Psoas muscle (tissue), 8 donors: ENCODE data around the gene DOCK1. TPM values are rescaled to one million over a fixed set of nuclear protein-coding genes. Genes with fewer than 3 reads are reported as not detected.

Experiments
- ATAC-seq, 4 donors: fragments of 200-7000 bp; cut with Tn5 transposase; one replicate each; pipeline ENCODE4 v1.9.1; 2020; ENCODE audit warnings: moderate library complexity in 3 of 4, mild to moderate bottlenecking in 2 of 4
- DNase-seq, 2 donors: peaks; one replicate each; pipeline ENCODE4 v3.0.0-alpha.2; 2020
- H3K27ac ChIP-seq: fragments of 200-600 bp; one replicate; pipeline ENCODE4 v1.8.0; 2022
- H3K27me3 ChIP-seq, 3 donors: fragments of 200-600 bp in 1 of 3; one replicate each; pipeline versions ENCODE4 v1.6.1 to v1.8.0; 2013 to 2022; ENCODE audit warnings: low read length in 2 of 3, mild to moderate bottlenecking in 2 of 3, moderate library complexity in 1 of 3; ENCODE audit not compliant: insufficient read depth in 3 of 3
- H3K36me3 ChIP-seq, 2 donors: fragments of 200-600 bp in 1 of 2; one replicate each; pipeline versions ENCODE4 v1.6.1 to v1.8.0; 2013 to 2022; ENCODE audit warnings: low read depth in 1 of 2, mild to moderate bottlenecking in 1 of 2, moderate library complexity in 1 of 2; ENCODE audit not compliant: insufficient read depth in 1 of 2
- H3K4me1 ChIP-seq: fragments of 200-600 bp; one replicate; pipeline ENCODE4 v1.8.0; 2022
- H3K4me3 ChIP-seq: fragments of 200-600 bp; one replicate; pipeline ENCODE4 v1.8.0; 2022; ENCODE audit warnings: mild to moderate bottlenecking
- H3K9me3 ChIP-seq: fragments of 200-600 bp; one replicate; pipeline ENCODE4 v1.8.0; 2022
- WGBS, 3 donors: extraction: QIAGEN DNeasy Blood & Tissue Kit; methylation state at CpG; one replicate each; pipeline versions ENCODE4 v1.1.6 to v1.1.7; 2013; 5-methylcytosine and 5-hydroxymethylcytosine counted together
- intact Hi-C, 2 donors: fragments of 100-400 bp; cut with DNase I; formaldehyde crosslinking; loops; one replicate each; pipeline versions ENCODE4 v1.11.0 to v1.14.2; 2022
- polyA plus RNA-seq, 3 donors: library from polyadenylated mRNA; stranded (reverse); fragments of 200-250 nt; gene quantifications; one replicate each; pipeline ENCODE4 v1.2.3, GENCODE V29; 2013
- total RNA-seq, 4 donors: library from RNA; stranded (reverse); fragmentation: NEBNext Ultra II Directional in 2 of 4; extraction: Animal tissue kit (Norgen Biotek cat#: 25700) in 2 of 4; gene quantifications; one replicate each; pipeline versions ENCODE4 v1.2.1 to v1.2.4, GENCODE V29; 2021 to 2023
- TF ChIP-seq, protein P1 (sequence below): fragments of 200-600 bp; IDR thresholded peaks from one replicate; pipeline ENCODE4 v1.8.0; 2022; ENCODE audit warnings: antibody characterized with exemption
- donor health status: healthy with polysubstance abuse.
- donor health status: DM: no; HTN: no; CAD: no; lungs with moderate emphysema.
- donor health status: Bipolar disorder and iron deficiency.
- donor health status: healthy.
- donor health status: DM: yes; HTN: yes; CAD: no.
- donor health status: DM: no; HTN: no; CAD: no.
- donor health status: DM: no; HTN: no; CAD: no.
- donor health status: DM: yes; HTN: yes; CAD: no.

Gene DOCK1
- total and polyA plus RNA-seq, 7 donors, result 2.1 to 11.3 (median 5.4) TPM

DNA sequence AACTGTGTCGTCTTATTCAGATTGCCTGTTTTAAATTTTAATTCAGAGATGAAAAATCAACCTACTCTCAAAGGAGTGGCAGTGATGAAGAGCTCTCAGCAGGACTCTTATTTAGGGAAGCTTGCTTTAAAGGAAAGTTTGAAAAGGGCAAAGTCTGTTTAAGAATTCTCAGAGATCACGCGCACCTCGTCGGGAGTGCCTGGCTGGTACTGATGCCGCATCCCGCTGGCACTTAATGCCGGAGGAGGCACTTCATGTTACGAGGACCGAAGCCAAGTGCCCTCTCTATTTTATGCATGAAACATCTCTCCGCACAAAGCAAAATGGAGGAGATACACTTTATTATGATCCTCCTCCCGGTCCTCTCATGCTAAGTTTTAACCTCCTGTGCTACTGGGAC lies 362.2 kb downstream of the DOCK1 start:
- intact Hi-C loops, result no loop called here
- no peak for ATAC-seq
- TF ChIP-seq, protein P1, sequence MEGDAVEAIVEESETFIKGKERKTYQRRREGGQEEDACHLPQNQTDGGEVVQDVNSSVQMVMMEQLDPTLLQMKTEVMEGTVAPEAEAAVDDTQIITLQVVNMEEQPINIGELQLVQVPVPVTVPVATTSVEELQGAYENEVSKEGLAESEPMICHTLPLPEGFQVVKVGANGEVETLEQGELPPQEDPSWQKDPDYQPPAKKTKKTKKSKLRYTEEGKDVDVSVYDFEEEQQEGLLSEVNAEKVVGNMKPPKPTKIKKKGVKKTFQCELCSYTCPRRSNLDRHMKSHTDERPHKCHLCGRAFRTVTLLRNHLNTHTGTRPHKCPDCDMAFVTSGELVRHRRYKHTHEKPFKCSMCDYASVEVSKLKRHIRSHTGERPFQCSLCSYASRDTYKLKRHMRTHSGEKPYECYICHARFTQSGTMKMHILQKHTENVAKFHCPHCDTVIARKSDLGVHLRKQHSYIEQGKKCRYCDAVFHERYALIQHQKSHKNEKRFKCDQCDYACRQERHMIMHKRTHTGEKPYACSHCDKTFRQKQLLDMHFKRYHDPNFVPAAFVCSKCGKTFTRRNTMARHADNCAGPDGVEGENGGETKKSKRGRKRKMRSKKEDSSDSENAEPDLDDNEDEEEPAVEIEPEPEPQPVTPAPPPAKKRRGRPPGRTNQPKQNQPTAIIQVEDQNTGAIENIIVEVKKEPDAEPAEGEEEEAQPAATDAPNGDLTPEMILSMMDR, result no peak
- H3K36me3 ChIP-seq, result no peaks in the 10 kb centered on the region
- no peaks in the 10 kb centered on the region for H3K4me1 ChIP-seq
- no peaks in the 10 kb centered on the region for H3K9me3 ChIP-seq
- DNase-seq, result no peak
- 93 to 96% (median 94%) methylated on average over 12 of the region's 12 CpGs for WGBS, 3 donors
- no peaks in the 10 kb centered on the region for H3K27me3 ChIP-seq
- H3K4me3 ChIP-seq, result no peak overlapping the region
- no peak overlapping the region for H3K27ac ChIP-seq

DNA sequence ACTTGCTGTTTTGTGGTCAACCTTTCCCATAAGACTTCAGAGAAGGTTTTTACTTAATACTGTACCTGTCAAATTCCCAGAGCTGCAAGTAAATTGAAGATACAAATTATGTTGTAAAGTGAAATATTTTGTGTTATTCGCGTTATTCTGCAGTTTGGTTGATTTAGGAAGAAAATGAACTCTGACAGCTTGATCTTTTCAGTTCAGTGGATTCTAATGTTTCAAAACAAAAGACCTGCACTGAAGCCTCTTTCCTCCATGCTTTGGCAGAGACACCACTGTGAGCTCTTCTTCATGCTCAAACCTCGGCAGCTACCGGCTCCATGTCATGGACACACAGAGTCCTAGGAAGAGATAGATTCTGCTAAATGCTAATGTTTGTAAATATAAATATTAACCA lies 366.8 kb downstream of the DOCK1 start:
- Histone ChIP-seq H3K27ac (no peak overlapping the region), H3K27me3 (no peaks in the 10 kb centered on the region), H3K4me1 (no peaks in the 10 kb centered on the region), H3K9me3 (no peaks in the 10 kb centered on the region), H3K4me3 (no peak overlapping the region), H3K36me3 (no peaks in the 10 kb centered on the region)
- TF ChIP-seq, protein P1, result no peak
- no peak for DNase-seq
- intact Hi-C loops, result no loop called here
- ATAC-seq, result no peak
- 93 to 99% (median 94%) methylated on average over 4 of the region's 4 CpGs for WGBS, 3 donors

DNA sequence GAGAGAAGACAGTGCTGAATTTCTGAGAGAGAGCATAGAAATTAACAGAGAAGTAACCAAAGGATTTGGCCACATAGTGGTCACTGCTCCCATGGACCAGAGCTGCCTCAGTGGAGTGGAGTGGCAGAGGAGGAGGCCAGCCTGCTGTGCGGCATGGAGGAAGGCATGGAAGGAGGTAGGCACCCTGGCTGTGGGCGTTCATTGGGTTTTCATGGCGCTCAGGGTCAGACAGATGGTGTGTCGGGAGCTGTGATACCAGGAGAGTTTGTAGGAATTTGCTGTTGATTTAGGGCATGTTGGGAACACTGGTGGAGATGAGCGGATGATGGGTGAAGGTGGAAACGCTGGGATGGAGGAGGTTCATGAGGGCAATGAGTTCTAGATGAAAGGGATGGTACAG lies 370.0 kb downstream of the DOCK1 start:
- DNase-seq (no peak), ATAC-seq (no peak)
- TF ChIP-seq, protein P1, result no peak
- no peaks in the 10 kb centered on the region for H3K4me1 ChIP-seq
- no peaks in the 10 kb centered on the region for H3K27me3 ChIP-seq
- no peak overlapping the region for H3K4me3 ChIP-seq
- intact Hi-C loops, result no loop called here
- H3K27ac ChIP-seq, result no peak overlapping the region
- 97 to 98% (median 98%) methylated on average over 6 of the region's 6 CpGs for WGBS, 3 donors
- H3K9me3 ChIP-seq, result no peaks in the 10 kb centered on the region
- no peaks in the 10 kb centered on the region for H3K36me3 ChIP-seq

DNA sequence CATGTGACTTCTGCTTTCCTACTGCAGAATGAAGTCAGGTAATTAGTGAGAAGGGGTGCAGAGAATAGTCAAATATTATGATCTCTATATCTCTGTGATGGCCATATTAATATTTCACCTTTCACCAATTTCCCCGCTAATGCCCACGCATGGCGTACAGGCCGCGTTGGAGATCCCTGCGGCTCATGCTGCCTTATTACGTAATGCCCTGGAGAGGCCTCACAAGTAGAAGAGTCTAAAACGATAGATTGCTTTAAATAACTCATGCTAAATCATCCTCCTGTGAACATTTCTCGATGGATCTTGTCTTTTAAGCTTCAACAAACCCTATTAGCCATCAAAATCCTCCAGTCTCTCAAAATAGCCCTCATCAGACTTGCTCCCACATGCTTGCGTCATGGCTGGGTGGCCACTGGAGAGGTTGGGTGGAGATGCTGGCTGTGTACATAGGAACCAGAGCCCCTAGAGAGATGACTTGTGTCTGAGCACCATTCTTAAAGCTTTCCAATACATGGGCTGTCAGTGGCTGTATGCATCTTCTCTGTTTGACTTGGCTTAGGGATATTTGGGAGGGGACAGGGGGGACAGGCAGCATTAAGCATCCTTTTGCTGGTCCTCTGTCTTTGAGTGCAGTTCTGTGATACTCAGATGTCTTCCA lies 370.7 kb downstream of the DOCK1 start:
- Histone ChIP-seq H3K36me3 (no peaks in the 10 kb centered on the region), H3K9me3 (no peaks in the 10 kb centered on the region), H3K4me1 (no peaks in the 10 kb centered on the region), H3K4me3 (no peak overlapping the region), H3K27ac (no peak overlapping the region), H3K27me3 (no peaks in the 10 kb centered on the region)
- intact Hi-C loops, result no loop called here
- DNase-seq, result no peak
- no peak for ATAC-seq
- TF ChIP-seq, protein P1, result no peak
- 91 to 93% (median 92%) methylated on average over 10 of the region's 10 CpGs for WGBS, 3 donors
